Neural cell (in vitro differentiated cells): ENCODE data around the gene TBC1D5. TPM values are rescaled to one million over a fixed set of nuclear protein-coding genes. Genes with fewer than 3 reads are reported as not detected.

Experiments used
- H2AFZ ChIP-seq: fragments of 200-600, 300-800 bp; sonication (generic), shearing (Covaris generic); 2 replicates; pipeline ENCODE4 v1.6.0; 2014; ENCODE audit warnings: low read depth, mild to moderate bottlenecking, antibody characterized with exemption, low read length, moderate library complexity
- H3F3A ChIP-seq: fragments of 200-600 bp; shearing (Covaris generic); 2 replicates; pipeline ENCODE4 v1.6.1; 2016; ENCODE audit warnings: mild to moderate bottlenecking, moderate library complexity, mixed read lengths, antibody characterized with exemption, low read length; ENCODE audit not compliant: insufficient read depth, poor library complexity, severe bottlenecking
- H3K27ac ChIP-seq: fragments of 200-600, 300-800 bp; sonication (generic), shearing (Covaris generic); 2 replicates; pipeline ENCODE4 v1.5.1; 2014; ENCODE audit warnings: mild to moderate bottlenecking, low read length, moderate library complexity
- H3K27me3 ChIP-seq: fragments of 300-800, 200-600 bp; sonication (generic), shearing (Covaris generic); 2 replicates; pipeline ENCODE4 v1.6.0; 2014; ENCODE audit warnings: mild to moderate bottlenecking, low read depth, low read length, moderate library complexity; ENCODE audit not compliant: insufficient read depth
- H3K36me3 ChIP-seq: fragments of 300-800, 200-600 bp; sonication (generic), shearing (Covaris generic); 2 replicates; pipeline ENCODE4 v1.5.1; 2014; ENCODE audit warnings: mild to moderate bottlenecking, antibody characterized with exemption, low read length, moderate library complexity; ENCODE audit not compliant: insufficient read depth
- H3K4me2 ChIP-seq: fragments of 300-800, 200-600 bp; sonication (generic), shearing (Covaris generic); 2 replicates; pipeline ENCODE4 v1.6.0; 2014; ENCODE audit warnings: mild to moderate bottlenecking, low read length
- H3K4me3 ChIP-seq: fragments of 300-800, 200-600 bp; sonication (generic), shearing (Covaris generic); 2 replicates; pipeline ENCODE4 v1.5.1; 2014; ENCODE audit warnings: mild to moderate bottlenecking, low read length, moderate library complexity
- H3K79me2 ChIP-seq: fragments of 200-600 bp; shearing (Covaris generic); replicated peaks from 2 replicates; pipeline ENCODE4 v1.6.0; 2014; ENCODE audit warnings: mild to moderate bottlenecking, low read length, moderate library complexity; ENCODE audit not compliant: insufficient read depth
- H3K9ac ChIP-seq: fragments of 300-800, 200-600 bp; sonication (generic), shearing (Covaris generic); 2 replicates; pipeline ENCODE4 v1.6.1; 2016; ENCODE audit warnings: mild to moderate bottlenecking, low read length, mixed read lengths
- H3K9me2 ChIP-seq: fragments of 200-600 bp; shearing (Covaris generic); 2 replicates; pipeline ENCODE4 v1.6.1; 2016; ENCODE audit warnings: mild to moderate bottlenecking, low read length, mixed read lengths; ENCODE audit not compliant: insufficient read depth
- H3K9me3 ChIP-seq: fragments of 200-600, 300-800 bp; sonication (generic), shearing (Covaris generic); 2 replicates; pipeline ENCODE4 v1.6.1; 2016; ENCODE audit warnings: mild to moderate bottlenecking, mixed run types, low read length, moderate library complexity, mixed read lengths
- H4K20me1 ChIP-seq: fragments of 200-600 bp; shearing (Covaris generic); 2 replicates; pipeline ENCODE4 v1.6.1; 2016; ENCODE audit warnings: mild to moderate bottlenecking, mixed run types; ENCODE audit not compliant: insufficient read depth
- CTCF ChIP-seq: fragments of 450-650 bp; IDR thresholded peaks from 2 replicates; pipeline ENCODE4 v1.5.1; 2014; ENCODE audit warnings: antibody characterized with exemption, mild to moderate bottlenecking, moderate library complexity; ENCODE audit not compliant: poor library complexity, severe bottlenecking
- EP300 ChIP-seq: fragments of 450-650 bp; conservative IDR thresholded peaks from 2 replicates; pipeline ENCODE4 v1.6.1; 2014; ENCODE audit warnings: antibody characterized with exemption, mild to moderate bottlenecking, moderate library complexity; ENCODE audit not compliant: poor library complexity, severe bottlenecking
- EZH2 ChIP-seq: fragments of 200-600, 300-800 bp; shearing (Covaris generic), sonication (generic); IDR thresholded peaks from 2 replicates; pipeline ENCODE4 v1.6.1; 2014; ENCODE audit warnings: antibody characterized with exemption, low read length, borderline replicate concordance, mild to moderate bottlenecking; ENCODE audit not compliant: insufficient read depth, poor library complexity, severe bottlenecking
- MXI1 ChIP-seq: fragments of 450-650 bp; conservative IDR thresholded peaks from 2 replicates; pipeline ENCODE4 v1.6.1; 2014; ENCODE audit warnings: antibody characterized with exemption, mild to moderate bottlenecking; ENCODE audit not compliant: poor library complexity, severe bottlenecking
- POLR2AphosphoS5 ChIP-seq: IDR thresholded peaks from 2 replicates; pipeline ENCODE4 v1.6.1; 2012
- RAD21 ChIP-seq: fragments of 450-650 bp; conservative IDR thresholded peaks from 2 replicates; pipeline ENCODE4 v1.6.1; 2014; ENCODE audit warnings: antibody characterized with exemption, mild to moderate bottlenecking, moderate library complexity
- REST ChIP-seq: IDR thresholded peaks from 2 replicates; pipeline ENCODE4 v1.6.1; 2012; ENCODE audit warnings: borderline replicate concordance
- SMC3 ChIP-seq: fragments of 450-650 bp; conservative IDR thresholded peaks from 2 replicates; pipeline ENCODE4 v1.6.1; 2014; ENCODE audit warnings: antibody characterized with exemption, mild to moderate bottlenecking, moderate library complexity; ENCODE audit not compliant: poor library complexity
- TAF1 ChIP-seq: IDR thresholded peaks from 2 replicates; pipeline ENCODE4 v1.6.1; 2012; ENCODE audit warnings: low read depth
- polyA plus RNA-seq: library from polyadenylated mRNA; depleted of rRNA; stranded (reverse); fragments of >200 nt; gene quantifications from 2 replicates; pipeline ENCODE4 v1.2.3, GENCODE V29; 2014

TBC1D5 gene
- polyA plus RNA-seq, 1 donor from 2014 or later = 28.3 TPM

GRCh38 chr3:17607905-17608304 lies 134.5 kb downstream of the TBC1D5 start:
- H3F3A ChIP-seq = no peaks in the 10 kb centered on the region
- H4K20me1 ChIP-seq = no peaks in the 10 kb centered on the region
- H3K36me3 ChIP-seq = no peaks in the 10 kb centered on the region
- no peak overlapping the region for H3K27ac ChIP-seq
- H3K9me2 ChIP-seq = no peaks in the 10 kb centered on the region
- H3K4me3 ChIP-seq = no peak overlapping the region
- H3K9me3 ChIP-seq = no peaks in the 10 kb centered on the region
- no peaks in the 10 kb centered on the region for H3K27me3 ChIP-seq
- H3K9ac ChIP-seq = no peak overlapping the region
- H3K4me2 ChIP-seq = no peak overlapping the region
- H2AFZ ChIP-seq = no peak overlapping the region
- TF ChIP-seq EZH2 = no peak
- no peak for TF ChIP-seq MXI1
- TF ChIP-seq CTCF = no peak
- no peak for TF ChIP-seq REST
- no peak for TF ChIP-seq EP300
- TF ChIP-seq TAF1 = no peak
- TF ChIP-seq SMC3 = no peak
- no peak for TF ChIP-seq RAD21
- TF ChIP-seq POLR2AphosphoS5 = no peak
- H3K79me2 ChIP-seq = no peaks in the 10 kb centered on the region

GRCh38 chr3:17605934-17606333 lies 136.5 kb downstream of the TBC1D5 start:
- no peak for TF ChIP-seq EZH2
- TF ChIP-seq REST = no peak
- TF ChIP-seq RAD21 = no peak
- no peak for TF ChIP-seq TAF1
- no peak for TF ChIP-seq SMC3
- Histone ChIP-seq H3K9me2 (no peaks in the 10 kb centered on the region), H4K20me1 (no peaks in the 10 kb centered on the region), H3F3A (no peaks in the 10 kb centered on the region), H3K4me3 (no peak overlapping the region), H3K9ac (no peak overlapping the region), H3K27me3 (no peaks in the 10 kb centered on the region), H3K79me2 (no peaks in the 10 kb centered on the region), H3K9me3 (no peaks in the 10 kb centered on the region), H3K27ac (no peak overlapping the region), H3K4me2 (no peak overlapping the region), H2AFZ (no peak overlapping the region), H3K36me3 (no peaks in the 10 kb centered on the region)
